HG03442 (cell line): Measurements from ENCODE around the gene PPL.
"Not testable (repeated sequence)": the region's sequence is repeated elsewhere in the genome, so short reads cannot be mapped to it uniquely, and the experiment has no call there.

Source experiments
- ATAC-seq: cut with Tn5 transposase; IDR thresholded peaks from one replicate; pipeline ENCODE4 v1.9.1; 2021; ENCODE audit warnings: mild to moderate bottlenecking, moderate library complexity; ENCODE audit not compliant: unreplicated experiment

PPL gene

DNA sequence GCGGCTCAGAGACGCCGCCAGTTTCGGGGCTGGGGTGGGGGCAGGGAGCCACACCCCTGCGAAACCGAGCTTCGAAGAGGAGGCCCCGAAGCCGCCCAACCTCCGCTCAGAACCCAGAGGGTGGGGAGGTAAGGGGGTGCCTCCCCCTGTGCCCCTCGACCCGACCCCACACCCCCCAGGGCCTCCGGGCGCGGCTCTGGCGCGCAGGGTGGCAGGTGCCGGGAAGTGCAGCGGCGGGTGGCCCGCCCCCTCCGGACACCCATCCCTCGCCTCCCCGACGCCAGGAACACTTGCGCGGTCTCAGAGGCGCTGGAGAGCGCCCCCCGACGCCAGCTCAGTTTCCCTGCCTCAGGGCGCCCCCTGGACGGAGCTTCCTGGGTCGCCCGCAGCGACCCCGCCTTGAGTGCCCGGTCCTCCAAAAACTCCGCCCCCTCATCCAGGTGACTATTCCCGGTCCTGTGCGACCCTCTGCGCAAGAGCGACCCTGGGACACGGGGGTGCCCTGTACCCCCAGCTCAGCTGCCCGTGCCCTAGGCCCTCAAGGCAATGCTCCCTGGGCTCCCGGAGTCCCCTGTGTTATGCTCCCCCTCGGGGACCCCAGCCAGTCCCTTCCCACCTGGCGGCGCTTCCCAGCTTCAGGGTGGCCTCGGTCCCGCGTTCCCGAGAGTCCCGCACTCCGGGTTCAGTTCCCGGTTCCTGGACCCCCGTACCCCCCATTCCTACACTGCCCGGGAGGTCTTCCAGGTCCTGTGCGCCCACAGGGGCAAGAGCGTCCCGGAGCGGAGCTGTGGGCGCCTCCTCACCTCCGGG, 562 bp downstream of the PPL start:
- no peak for ATAC-seq

DNA sequence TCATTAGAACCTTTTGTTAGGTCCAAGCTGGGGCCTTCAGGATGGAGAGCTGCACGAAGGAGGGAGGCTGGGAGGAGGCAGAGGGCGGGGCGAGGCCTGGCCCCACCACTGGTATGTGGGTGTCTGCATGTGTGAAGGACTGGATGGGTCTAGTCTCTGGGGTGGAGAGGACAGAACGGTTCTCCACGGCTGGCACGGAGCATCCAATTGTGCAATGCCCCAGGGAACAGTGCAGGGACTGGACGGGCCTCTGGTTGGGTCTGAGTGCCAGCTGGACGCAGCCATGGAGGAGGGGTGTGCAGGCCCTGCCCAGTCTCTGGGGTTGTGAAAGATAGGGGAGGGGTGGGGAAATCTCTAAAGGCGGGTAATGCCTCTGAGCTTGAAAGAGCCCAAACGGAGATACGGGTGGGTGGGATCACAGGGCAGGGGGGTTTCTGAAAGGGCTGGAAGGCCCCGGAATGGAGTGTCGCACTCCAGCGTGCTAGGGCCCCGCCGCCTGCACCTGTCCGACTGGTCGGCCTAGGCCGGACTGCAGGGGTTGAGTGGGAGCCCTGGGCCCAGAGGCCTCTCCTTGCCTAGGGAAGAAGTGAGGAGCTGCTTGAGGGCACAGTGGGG, 1.6 kb downstream of the PPL start:
- no peak for ATAC-seq

DNA sequence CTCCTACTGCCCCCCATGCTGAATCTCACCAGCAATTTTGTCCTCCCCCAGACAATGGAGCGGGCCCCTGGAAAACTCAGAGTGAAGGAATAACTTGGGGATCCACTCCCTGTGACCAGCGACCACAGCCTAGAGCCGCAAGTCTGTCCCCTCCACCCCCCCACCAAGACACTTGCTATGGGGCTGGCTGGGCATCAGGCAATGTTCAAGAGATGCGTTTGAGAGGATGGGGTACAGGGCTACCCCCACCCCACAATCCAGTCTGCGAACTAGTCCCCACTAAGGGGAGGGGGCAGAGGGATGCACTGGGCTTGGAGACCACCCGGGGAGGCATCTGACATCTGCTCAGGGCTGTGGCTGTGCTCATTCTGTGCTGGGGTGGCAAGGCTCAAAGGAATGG, 2.4 kb downstream of the PPL start:
- no peak for ATAC-seq

DNA sequence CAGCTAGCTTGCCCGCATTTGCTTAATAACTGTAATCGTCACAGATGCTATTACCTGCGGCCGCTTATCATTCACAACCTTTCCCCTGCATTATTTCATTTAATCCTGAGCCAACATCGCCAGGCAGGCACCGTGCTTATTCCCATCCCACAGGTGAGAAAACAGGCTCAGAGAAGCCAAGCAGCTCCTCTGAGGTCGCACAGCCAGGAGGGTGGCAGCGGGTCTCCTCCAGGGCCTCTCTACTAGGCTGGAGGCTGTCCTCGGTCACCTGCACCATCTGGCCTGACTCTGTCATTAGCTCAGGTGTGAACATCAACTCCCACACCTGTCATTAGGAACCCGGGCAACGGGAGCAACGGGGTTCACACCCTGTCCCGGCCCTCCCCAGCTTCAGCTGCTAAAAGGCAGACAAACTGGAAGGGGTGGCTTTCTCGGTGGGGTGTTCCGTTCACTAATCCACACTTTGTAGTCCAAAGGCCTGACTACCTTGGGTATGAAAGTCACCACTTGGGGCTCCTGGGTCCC, 3.0 kb downstream of the PPL start:
- no peak for ATAC-seq

DNA sequence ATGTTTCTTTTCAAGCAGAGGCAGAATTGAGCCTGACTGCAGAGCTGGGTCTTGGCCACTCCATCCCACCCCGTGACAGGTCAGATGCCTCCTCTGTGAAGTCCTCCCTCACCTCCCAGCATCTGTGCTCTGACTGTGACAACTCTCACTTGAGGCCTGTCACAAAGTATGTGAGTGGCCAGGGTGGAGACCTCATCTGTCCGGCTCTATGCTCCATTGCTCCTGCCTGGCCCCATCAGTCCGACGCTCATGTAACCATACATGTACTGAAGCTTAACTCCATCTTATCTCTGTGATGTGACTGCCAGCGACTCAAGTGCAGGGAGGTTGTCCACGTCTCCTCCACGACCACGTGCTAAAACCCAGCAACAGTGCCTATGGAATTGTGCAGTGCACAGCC, 3.5 kb downstream of the PPL start:
- no peak for ATAC-seq

DNA sequence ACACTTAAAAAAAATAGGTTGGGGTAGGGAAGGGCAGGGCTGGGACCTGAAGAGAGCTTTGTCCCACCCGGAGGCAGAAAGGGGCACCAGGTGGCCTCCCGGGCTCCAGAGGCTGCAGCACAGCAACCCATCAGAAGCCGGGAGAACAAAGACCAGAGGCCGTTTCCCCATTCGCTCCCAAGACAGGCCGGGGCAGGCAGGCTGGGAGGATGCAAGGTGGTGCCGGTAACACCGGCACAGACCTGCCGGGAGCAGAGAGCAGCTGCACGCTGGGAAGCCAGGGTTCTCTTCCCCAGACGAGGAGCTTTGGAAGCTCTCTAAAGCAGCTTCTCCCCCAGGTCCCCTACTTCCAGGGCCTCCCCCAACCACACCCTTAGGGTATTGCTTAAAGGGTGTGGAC, 5.6 kb downstream of the PPL start:
- ATAC-seq, result no peak

DNA sequence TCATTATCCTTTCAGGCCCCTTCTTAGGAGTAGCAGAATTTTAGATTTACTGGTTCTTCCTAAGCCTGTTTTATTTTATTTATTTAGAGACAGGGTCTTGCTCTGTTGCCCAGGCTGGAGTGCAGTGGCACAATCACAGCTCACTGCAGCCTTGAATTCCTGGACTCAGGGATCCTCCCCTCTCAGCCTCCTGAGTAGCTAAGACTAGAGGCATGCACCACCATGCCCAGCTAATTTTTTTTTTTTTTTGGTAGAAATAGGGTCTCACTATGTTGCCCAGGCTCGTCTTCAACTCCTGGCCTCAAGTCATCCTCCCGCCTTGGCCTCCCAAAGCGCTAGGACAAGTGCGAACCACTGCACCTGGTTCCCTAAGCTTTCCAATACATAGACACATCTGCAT, 7.3 kb downstream of the PPL start:
- not testable (repeated sequence) for ATAC-seq

DNA sequence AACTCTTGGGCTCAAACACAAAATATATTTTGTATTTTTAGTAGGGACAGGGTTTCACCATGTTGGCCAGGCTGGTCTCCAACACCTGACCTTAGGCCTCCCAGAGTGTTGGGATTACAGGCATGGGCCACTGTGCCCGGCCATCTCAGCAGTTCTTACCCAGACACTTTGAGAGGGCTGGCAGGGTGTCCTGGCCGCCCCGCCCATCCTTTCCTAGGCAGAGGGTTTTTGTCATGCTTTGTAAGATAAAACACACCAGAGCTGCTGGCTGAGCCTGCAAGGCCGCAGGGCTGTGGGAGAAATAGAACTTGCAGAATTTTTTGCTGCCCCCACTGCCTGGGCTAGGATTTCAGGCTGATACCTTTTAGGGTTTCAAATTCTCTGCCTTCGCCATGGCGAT, 8.7 kb downstream of the PPL start:
- ATAC-seq, result no peak

DNA sequence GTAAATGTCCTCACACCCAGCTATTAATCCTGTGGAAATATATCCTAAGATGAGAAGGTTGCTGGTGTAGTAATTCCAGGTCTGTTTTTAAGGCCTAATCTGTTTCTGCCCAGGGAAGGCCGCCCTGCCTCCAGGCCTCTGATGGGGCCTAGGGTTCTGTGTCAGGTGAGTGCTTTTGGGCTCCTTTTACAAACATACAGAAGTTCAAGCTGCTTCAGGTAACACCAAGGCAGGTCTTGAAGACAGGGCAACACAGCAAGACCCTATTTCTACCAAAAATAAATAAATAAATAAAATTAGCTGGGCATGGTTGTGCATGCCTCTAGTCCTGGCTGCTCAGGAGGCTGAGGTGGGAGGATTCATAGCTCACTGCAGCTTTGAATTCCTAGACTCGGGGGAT, 9.3 kb downstream of the PPL start:
- no peak for ATAC-seq

DNA sequence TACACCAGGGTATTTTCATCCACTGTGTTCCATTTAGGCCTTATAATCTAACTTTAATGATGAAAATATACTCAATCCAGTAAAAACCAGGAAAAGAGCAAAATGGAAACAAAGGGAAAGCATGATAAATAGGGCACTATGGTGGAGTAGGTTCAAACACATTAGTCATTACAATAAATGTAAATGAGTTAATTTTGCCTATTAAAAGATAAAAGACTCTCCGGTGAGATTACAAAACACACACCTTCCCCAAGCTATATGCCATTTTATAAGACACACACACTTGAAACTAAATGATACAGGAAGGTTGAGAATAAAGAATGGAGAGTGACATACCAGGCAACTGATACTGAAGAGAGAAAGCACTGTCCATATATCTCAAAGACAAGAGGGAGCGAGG, 10.0 kb downstream of the PPL start:
- ATAC-seq, result no peak

DNA sequence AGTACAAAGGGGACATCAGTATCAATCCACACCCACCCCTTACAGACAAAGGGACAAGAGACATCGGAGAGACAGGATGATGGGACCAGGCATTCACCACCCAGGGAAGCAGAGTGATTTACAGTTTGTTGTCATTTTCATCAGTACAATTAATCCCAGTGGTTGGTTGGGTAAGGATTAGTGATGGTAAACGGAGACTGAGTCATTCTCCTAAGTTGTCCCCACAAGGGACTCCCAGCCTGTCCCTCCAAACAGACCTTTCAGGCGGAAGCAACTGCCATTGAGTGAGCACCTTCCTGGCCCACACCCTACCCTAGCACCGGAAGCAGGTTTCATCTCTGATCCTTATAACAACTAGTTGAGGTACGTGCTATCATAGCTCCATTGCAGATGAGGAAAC, 11.2 kb downstream of the PPL start:
- ATAC-seq, result no peak

DNA sequence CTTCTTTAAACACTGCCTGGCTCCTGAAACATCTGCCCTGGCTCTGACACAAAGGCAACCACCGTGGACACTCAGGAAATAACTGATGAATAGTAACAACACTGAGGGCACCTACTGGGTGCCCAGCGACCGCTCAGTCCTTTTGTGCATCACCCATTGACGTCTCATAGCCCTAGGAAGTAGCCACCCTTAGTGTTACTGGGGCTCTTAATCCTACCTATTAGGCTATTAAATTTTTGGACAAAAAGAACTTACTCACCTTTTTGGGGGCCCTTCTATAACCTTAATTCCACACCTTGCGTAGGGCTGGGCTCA, 11.7 kb downstream of the PPL start:
- no peak for ATAC-seq

DNA sequence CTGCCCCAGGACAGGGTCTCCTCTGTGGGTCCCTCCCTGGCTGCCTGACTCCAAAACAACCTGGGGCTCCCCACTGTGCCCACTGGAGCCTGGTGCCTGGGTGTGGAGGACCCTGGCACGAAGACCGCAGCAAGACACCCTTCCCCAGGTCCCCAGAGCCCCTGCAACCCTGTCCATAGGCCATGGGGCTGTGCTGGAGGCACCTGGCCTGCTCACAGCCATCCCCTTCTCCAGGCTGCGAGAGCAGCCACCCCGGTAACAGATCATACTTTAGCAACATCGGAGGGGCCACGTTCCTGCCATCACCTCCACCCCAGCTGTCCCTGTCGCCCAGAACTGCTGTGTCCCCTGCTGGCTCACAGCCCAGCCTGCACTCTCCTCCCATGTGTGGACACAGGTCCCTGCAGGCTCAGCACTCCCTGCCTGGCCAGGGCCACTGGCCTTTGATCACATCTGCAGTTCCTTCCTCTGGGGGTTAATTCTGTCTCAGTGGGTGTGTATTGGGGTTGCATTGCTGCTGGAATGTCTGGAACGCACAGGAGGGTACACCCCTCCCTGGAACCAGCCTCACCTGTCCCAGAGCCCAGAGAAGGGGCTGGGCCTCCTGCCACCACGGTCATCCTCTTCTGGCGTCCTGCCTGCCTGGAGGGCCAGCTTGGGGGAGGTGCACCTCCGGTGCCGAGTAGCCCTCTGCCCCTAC, 12.2 kb downstream of the PPL start:
- no peak for ATAC-seq

DNA sequence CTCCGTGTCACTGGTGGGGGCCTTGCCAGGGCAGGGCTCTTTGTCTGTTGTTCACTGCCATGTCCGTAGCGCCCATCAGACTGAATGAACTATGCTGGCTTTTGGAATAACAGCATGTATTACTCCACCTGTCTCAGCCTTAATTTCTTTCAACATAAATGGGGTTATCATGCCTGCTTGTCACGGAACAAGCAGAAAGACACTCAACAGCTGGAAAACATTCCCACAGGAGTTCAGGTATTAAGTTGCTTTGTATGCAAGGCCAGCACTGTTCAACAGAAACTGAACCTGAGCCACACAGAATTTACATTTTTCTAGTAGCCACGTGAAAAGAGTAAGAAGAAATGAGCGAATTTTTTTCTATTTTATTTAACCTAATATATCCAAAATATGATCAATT, 13.1 kb downstream of the PPL start:
- ATAC-seq, result no peak

DNA sequence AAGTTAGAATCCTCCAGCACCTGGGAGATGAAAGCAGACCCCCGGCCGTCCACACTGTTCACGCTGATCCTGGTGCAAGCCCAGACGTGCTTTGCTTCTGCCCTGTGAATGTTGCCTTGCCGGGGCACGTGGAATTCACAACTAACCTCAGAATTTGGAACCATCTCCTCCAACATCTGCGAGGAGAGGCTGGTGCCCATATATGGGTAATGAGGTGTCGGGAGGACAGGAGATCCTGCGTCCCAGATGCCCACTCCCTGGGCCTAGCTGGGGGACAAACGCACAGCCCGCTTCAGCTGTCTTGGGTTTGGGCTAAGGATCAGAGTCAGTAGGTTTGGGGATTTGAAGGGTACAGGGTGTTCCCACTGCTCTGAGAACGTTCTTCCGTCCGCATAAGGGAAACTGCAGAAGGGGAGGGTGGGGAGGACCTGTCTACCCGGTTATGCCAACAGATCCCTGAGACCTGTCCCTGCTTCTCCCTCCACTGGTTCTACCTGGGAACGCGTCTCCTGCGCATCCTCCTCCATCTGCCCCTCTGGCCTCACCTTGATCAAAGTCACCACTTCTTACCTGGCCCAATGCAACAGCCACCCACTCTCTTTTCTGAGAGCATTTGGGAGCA, 14.1 kb downstream of the PPL start:
- no peak for ATAC-seq

DNA sequence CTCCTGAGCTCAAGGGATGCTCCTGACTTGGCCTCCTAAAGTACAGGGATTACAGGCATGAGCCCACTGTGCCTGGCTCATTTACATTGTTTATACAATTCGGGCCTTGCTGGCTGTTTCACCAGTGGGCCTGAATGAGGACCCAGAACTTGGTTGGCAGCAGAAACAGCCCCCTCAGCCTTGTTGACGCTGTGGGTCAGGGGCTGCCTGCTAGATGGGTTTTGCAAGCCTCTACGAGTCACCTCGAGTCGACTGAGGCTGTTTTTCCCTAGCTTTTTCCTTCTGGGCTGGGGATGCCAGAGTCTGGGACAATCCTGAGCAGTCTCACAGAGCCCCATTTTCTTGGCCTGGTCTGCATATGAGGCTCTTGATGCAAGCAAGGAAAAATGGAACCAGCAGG, 16.1 kb downstream of the PPL start:
- ATAC-seq, result no peak

DNA sequence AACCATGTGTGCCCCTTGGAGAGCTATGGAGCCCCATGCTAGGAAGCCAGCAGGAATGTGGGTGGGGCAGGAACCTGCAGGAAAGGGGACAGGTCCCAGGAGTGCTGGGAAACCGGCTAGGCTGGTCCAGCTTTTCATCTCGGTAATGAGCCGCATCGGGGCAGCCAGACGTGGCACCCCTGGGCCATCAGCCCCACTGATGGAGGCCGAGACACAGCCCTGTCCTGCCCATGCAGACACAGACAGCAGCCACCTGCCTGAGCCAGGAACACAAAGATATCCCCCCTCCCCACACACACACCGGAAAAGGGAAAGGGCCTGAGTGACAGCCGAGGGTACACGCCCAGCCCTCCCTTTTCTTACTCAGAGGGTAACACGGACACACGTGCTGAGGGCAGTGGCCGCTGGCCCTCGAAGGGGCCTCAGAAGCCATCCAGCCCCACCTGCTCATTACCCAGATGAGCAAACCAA, 18.1 kb downstream of the PPL start:
- ATAC-seq, result no peak

DNA sequence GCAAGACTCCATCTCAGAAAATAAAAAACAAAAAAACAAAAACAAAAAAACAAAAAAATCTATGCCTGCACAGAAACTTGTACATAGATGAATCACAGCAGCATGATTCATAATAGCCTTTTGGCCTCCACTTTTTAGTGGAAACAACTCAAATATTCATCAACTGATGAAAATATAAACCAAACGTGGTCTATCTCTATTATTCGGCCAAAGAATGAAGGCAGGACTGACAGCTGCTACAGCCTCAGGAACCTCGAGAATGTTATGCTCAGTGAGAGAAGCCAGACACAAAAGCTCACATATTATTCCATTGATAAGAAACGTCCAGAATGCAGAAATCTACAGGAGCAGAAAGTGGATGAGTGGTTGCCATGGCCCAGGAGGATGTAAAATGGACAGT, 19.8 kb downstream of the PPL start:
- no peak for ATAC-seq

DNA sequence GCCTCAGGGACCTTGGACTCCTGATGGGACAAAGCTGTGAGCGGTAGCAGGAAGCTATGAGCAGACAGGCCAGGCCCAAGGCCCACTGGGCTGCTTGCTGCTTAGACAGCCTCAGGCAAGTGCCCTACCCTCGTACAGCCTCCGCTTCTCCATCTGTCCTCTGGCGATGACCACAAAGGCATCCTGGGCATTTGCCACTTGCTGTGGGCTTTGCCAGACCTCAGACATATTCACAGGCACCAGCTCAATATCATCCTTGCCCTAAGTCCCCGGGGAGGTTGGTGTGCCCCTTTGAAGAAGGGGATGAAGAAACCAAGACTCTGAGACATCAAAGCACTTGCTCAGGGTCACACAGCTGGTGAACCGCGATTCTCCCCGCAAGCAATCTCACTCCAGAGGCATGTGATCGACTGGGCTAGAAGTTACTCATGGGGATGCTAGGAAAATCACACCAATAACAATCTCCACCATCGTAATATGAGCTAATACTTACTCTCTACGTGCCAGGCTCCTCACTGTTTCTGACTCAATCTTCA, 21.7 kb downstream of the PPL start:
- ATAC-seq, result no peak

DNA sequence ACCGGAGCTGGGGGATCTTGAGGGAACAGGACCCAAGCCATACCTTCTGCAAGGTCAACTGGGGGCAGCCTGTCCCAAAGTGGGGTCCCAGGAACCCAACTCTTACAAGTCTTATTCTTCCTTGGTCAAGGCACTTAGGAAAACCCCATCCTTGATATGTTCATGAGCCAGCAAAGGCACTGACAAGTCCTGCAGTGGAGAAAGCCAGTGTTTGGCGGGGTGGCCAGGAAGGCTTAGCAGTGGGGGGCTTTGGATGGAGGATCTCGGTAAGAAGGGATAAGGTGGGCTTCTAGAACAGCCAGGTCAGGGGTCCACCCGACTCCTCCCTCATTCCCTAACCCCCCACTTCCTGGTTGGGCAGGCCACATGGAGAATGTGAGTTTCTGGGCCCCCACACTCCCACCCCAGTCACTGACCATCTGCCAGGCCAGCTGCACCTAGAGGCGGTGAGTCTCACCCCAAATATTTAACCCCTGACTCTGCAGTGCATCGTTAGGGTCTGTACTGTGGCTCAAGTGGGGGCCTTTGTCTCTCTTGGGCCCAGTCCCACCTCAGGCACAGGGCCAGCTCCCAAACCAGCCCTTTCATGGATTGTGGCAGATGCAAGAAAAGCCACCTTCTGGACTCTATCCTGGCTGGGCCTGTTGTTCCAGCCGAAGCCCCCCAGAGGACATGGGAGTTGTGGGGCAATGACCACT, 22.3 kb downstream of the PPL start:
- ATAC-seq, result no peak
